ENCODE data around the gene KBTBD4.
A peak's percentile ranks its signal among the peaks of the same experiment; 100 is the strongest.

The KBTBD4 gene

GRCh38 chr11:47523490-47524225, 55.1 kb downstream of the KBTBD4 start:
- DNase-seq: peak; percentile 32

Data from stimulated activated CD4-positive, alpha-beta T cell treated with anti-CD3 and anti-CD28 coated beads, Interleukin-1b, Interleukin-23, amount 100 ng/mL, for 48 hours (primary cell).